GM19043 (cell line): ENCODE results near the gene ANO6.

Experiments
- ATAC-seq: cut with Tn5 transposase; IDR thresholded peaks from one replicate; pipeline ENCODE4 v1.9.1; 2021; ENCODE audit warnings: low read depth; ENCODE audit not compliant: unreplicated experiment

The ANO6 gene

GRCh38 chr12:45273717-45274271, 57.9 kb downstream of the ANO6 start:
- ATAC-seq = no peak

- ATAC-seq = no peak
Observed at GRCh38 chr12:45276154-45276755, 60.4 kb downstream of the ANO6 start.

GRCh38 chr12:45278447-45278846, 62.6 kb downstream of the ANO6 start:
- ATAC-seq = no peak

GRCh38 chr12:45279931-45280830, 64.3 kb downstream of the ANO6 start:
- no peak for ATAC-seq

- ATAC-seq = no peak
Observed at GRCh38 chr12:45281994-45282393, 66.1 kb downstream of the ANO6 start.

GRCh38 chr12:45282411-45282810, 66.5 kb downstream of the ANO6 start:
- ATAC-seq = no peak

- no peak for ATAC-seq
Observed at GRCh38 chr12:45284096-45284901, 68.4 kb downstream of the ANO6 start.

- ATAC-seq = no peak
Observed at GRCh38 chr12:45285717-45286116, 69.8 kb downstream of the ANO6 start.

- ATAC-seq = no peak
Observed at GRCh38 chr12:45286621-45287020, 70.7 kb downstream of the ANO6 start.

- no peak for ATAC-seq
Observed at GRCh38 chr12:45289245-45290215, 73.6 kb downstream of the ANO6 start.

- no peak for ATAC-seq
Observed at GRCh38 chr12:45290216-45290605, 74.3 kb downstream of the ANO6 start.

GRCh38 chr12:45291518-45291917, 75.6 kb downstream of the ANO6 start:
- ATAC-seq = no peak

- no peak for ATAC-seq
Observed at GRCh38 chr12:45292486-45293195, 76.7 kb downstream of the ANO6 start.

GRCh38 chr12:45294906-45295305, 79.0 kb downstream of the ANO6 start:
- no peak for ATAC-seq

GRCh38 chr12:45296046-45296586, 80.2 kb downstream of the ANO6 start:
- ATAC-seq = no peak

- no peak for ATAC-seq
Observed at GRCh38 chr12:45298047-45298446, 82.2 kb downstream of the ANO6 start.

GRCh38 chr12:45298721-45299692, 83.1 kb downstream of the ANO6 start:
- ATAC-seq = no peak
